Measurements from ENCODE around the gene CAND2. TPM values are rescaled to one million over a fixed set of nuclear protein-coding genes. Genes with fewer than 3 reads are reported as not detected.
"Not testable (repeated sequence)": the region's sequence is repeated elsewhere in the genome, so short reads cannot be mapped to it uniquely, and the experiment has no call there.

Gene CAND2
- total and polyA plus RNA-seq, 10 of the 15 experiments (the other 5 are each of a cell fraction or from before 2014, with no cell fraction given) = 0.03 to 1.9 (median 0.52) TPM

- Histone ChIP-seq H3K4me1 (ENCODE audit: control insufficient read depth, insufficient read depth, low read length) (no peaks in the 10 kb centered on the region), H2AFZ (ENCODE audit: control insufficient read depth, low read depth, low read length) (no peak overlapping the region), H3K79me2 (ENCODE audit: control insufficient read depth, insufficient read depth, low read length) (no peaks in the 10 kb centered on the region), H3K9ac (ENCODE audit: control insufficient read depth, insufficient read depth, low read length) (no peak overlapping the region), H3K9me3 (replicated peaks; ENCODE audit: control insufficient read depth, insufficient read depth, low read length) (no peaks in the 10 kb centered on the region; the same call in 2 of the 3 replicates), H4K20me1 (ENCODE audit: control insufficient read depth, insufficient read depth) (no peaks in the 10 kb centered on the region), H3K4me3 (no peak overlapping the region), H3K27ac (ENCODE audit: control insufficient read depth, insufficient read depth) (no peak overlapping the region), H3K4me2 (ENCODE audit: control insufficient read depth, insufficient read depth) (no peak overlapping the region), H3K36me3 (ENCODE audit: control insufficient read depth in 2 of 2, insufficient read depth in 2 of 2, low read length in 1 of 2) (no peaks in the 10 kb centered on the region), H3K27me3 (replicated peaks in 1 of 2; ENCODE audit: control insufficient read depth in 2 of 2, insufficient read depth in 2 of 2, low read length in 1 of 2) (peaks cover 2% of the 10 kb centered on the region in 2 experiments; a peak in 2 of 4 replicates)
- ChIA-PET CTCF (interaction anchor here (0.8 to 2.3 kb wide), 6 partner anchors 10 to 39 kb away, joined by 3 to 16 read pairs (median 4); partner anchors contain the start of gene RPL32), RAD21 (ENCODE audit: unreplicated experiment) (interaction anchor here (0.7 kb wide), 1 partner anchor 65 kb away, joined by 3 read pairs; no protein-coding TSS in a partner anchor), POLR2A (no interaction called here), SMC1A (ENCODE audit: uncharacterized antibody, unreplicated experiment) (interaction anchor here (2.6 kb wide), 1 partner anchor 11 kb away, joined by 7 read pairs; the partner anchor contains the start of gene RPL32)
- BruUV-seq (replicated peaks) = no TSS peak
- ATAC-seq (no peak), DNase-seq (ENCODE audit: low read depth, low spot score) (no peak), FAIRE-seq (no peak)
- intact Hi-C loops (cut with micrococcal nuclease; ENCODE audit: unreplicated experiment) (no loop called here), in situ Hi-C loops (cut with MboI) (no loop called here)
- WGBS (ENCODE audit: insufficient coverage, insufficient replicate concordance, low lambda C conversion rate, missing lambda C conversion rate) = 65% methylated on average over 3 of the region's 3 CpGs
- no peak for TF ChIP-seq IKZF2 (IDR thresholded peaks at IDR 0.05)
- TF ChIP-seq ZNF384 (IDR thresholded peaks at IDR 0.05; ENCODE audit: borderline replicate concordance, low read depth, low read length) = no peak
- TF ChIP-seq CBX3 (IDR thresholded peaks at IDR 0.05; ENCODE audit: borderline replicate concordance, low read depth) = no peak
- no peak for TF ChIP-seq SREBF1 (IDR thresholded peaks at IDR 0.05; ENCODE audit: low read length)
These were observed 55.7 kb downstream of the CAND2 start for GRCh38 chr3:12852201-12852600.

- in situ Hi-C loops (cut with MboI); H3K27ac ChIP-seq (ENCODE audit: control insufficient read depth, insufficient read depth); H3K36me3 ChIP-seq (ENCODE audit: control insufficient read depth in 2 of 2, insufficient read depth in 2 of 2, low read length in 1 of 2); H2AFZ ChIP-seq (ENCODE audit: control insufficient read depth, low read depth, low read length); DNase-seq (ENCODE audit: low read depth, low spot score); ATAC-seq; POLR2A ChIA-PET; H3K4me2 ChIP-seq (ENCODE audit: control insufficient read depth, insufficient read depth); H3K9ac ChIP-seq (ENCODE audit: control insufficient read depth, insufficient read depth, low read length); H3K4me3 ChIP-seq; H3K4me1 ChIP-seq (ENCODE audit: control insufficient read depth, insufficient read depth, low read length); H4K20me1 ChIP-seq (ENCODE audit: control insufficient read depth, insufficient read depth); H3K79me2 ChIP-seq (ENCODE audit: control insufficient read depth, insufficient read depth, low read length); BruUV-seq (replicated peaks); SMC1A ChIA-PET (ENCODE audit: uncharacterized antibody, unreplicated experiment); RAD21 ChIA-PET (ENCODE audit: unreplicated experiment); H3K9me3 ChIP-seq (replicated peaks; ENCODE audit: control insufficient read depth, insufficient read depth, low read length); intact Hi-C loops (cut with micrococcal nuclease; ENCODE audit: unreplicated experiment); H3K27me3 ChIP-seq (replicated peaks in 1 of 2; ENCODE audit: control insufficient read depth in 2 of 2, insufficient read depth in 2 of 2, low read length in 1 of 2): not testable (repeated sequence)
- WGBS (ENCODE audit: insufficient coverage, insufficient replicate concordance, low lambda C conversion rate, missing lambda C conversion rate) = 46% methylated on average over 2 of the region's 2 CpGs
- CTCF ChIA-PET = interaction anchor here (1.8 to 2.0 kb wide), 2 partner anchors 12 to 37 kb away, joined by 6 to 12 read pairs; partner anchors contain the start of gene RPL32
- FAIRE-seq = peak; percentile 64
These were observed 57.4 kb downstream of the CAND2 start for GRCh38 chr3:12853847-12854246.

Data from GM12878 (cell line).